ENCODE measurements around the gene ZFYVE16.

- TF ChIP-seq CTCF (conservative IDR thresholded peaks at IDR 0.05): no peak
- TF ChIP-seq ZFX (IDR thresholded peaks at IDR 0.05): no peak
Observed at GRCh38 chr5:80360914-80361444, 46.9 kb upstream of the ZFYVE16 start.

Data from C4-2B (cell line).